Thoracic aorta (tissue), 2 donors: ENCODE measurements around the gene DLX5. TPM values are rescaled to one million over a fixed set of nuclear protein-coding genes. Genes with fewer than 3 reads are reported as not detected.

Experiments used
- ATAC-seq: fragments of 150-250 bp; one replicate; pipeline ENCODE4 v1.8.0; 2017; ENCODE audit warnings: low read depth; ENCODE audit not compliant: insufficient number of reproducible peaks, low FRiP score
- DNase-seq: peaks from one replicate; pipeline ENCODE4 v3.0.0-alpha.2; 2020; ENCODE audit warnings: low spot score
- H3K27ac ChIP-seq, 2 donors: fragments of 200-600 bp; sonication (generic); 1 replicate in 1 of 2; 2 replicates in 1 of 2; pipeline ENCODE4 v1.5.1; 2016; ENCODE audit warnings: mild to moderate bottlenecking in 2 of 2, moderate library complexity in 2 of 2
- H3K27me3 ChIP-seq: fragments of 200-600 bp; sonication (generic); replicated peaks from 2 replicates; pipeline ENCODE4 v1.6.0; 2016; ENCODE audit warnings: mild to moderate bottlenecking; ENCODE audit not compliant: insufficient read depth
- H3K36me3 ChIP-seq: fragments of 200-600 bp; sonication (generic); one replicate; pipeline ENCODE4 v1.5.1; 2016
- H3K4me1 ChIP-seq, 2 donors: fragments of 200-600 bp; sonication (generic); 1 replicate in 1 of 2; 2 replicates in 1 of 2; pipeline versions ENCODE4 v1.5.1 to v1.6.0; 2016; ENCODE audit warnings: low read depth in 2 of 2, mild to moderate bottlenecking in 1 of 2; ENCODE audit not compliant: control insufficient read depth in 1 of 2
- H3K4me3 ChIP-seq: fragments of 200-600 bp; sonication (generic); 2 replicates; pipeline ENCODE4 v1.5.1; 2016; ENCODE audit warnings: mild to moderate bottlenecking
- H3K9me3 ChIP-seq: fragments of 200-600 bp; sonication (generic); 2 replicates; pipeline ENCODE4 v1.5.1; 2016
- CTCF ChIP-seq: fragments of 200-600 bp; sonication (generic); IDR thresholded peaks from one replicate; pipeline ENCODE4 v1.5.1; 2019; ENCODE audit warnings: antibody characterized with exemption
- total RNA-seq, 2 donors: library from RNA; depleted of rRNA; stranded (reverse); fragments of >200 nt; gene quantifications; one replicate each; pipeline versions ENCODE4 v1.1.0 to v1.2.3, GENCODE V29; 2016

DLX5 gene
- total RNA-seq, 2 donors from 2014 or later, result 0.92 TPM; not detected in 1

- H3K27ac ChIP-seq, result peak overlapping the region in 1 of 2 donors; percentile 54
- no peaks in the 10 kb centered on the region for H3K36me3 ChIP-seq
- peaks cover 58% of the 10 kb centered on the region for H3K27me3 ChIP-seq
- no peak overlapping the region for H3K4me3 ChIP-seq
- no peak for ATAC-seq
- H3K9me3 ChIP-seq, result no peaks in the 10 kb centered on the region
- no peak for TF ChIP-seq CTCF
- peaks cover 13 to 17% of the 10 kb centered on the region in 2 donors for H3K4me1 ChIP-seq
- no peak for DNase-seq
Measured at GRCh38 chr7:97002555-97003261, 21.9 kb downstream of the DLX5 start.

- H3K4me1 ChIP-seq, result peaks cover 13 to 14% of the 10 kb centered on the region in 2 donors
- DNase-seq, result no peak
- no peaks in the 10 kb centered on the region for H3K9me3 ChIP-seq
- ATAC-seq, result no peak
- no peak for TF ChIP-seq CTCF
- H3K4me3 ChIP-seq, result no peak overlapping the region
- peaks cover 62% of the 10 kb centered on the region for H3K27me3 ChIP-seq
- H3K36me3 ChIP-seq, result no peaks in the 10 kb centered on the region
- no peak overlapping the region for H3K27ac ChIP-seq
Measured at GRCh38 chr7:97001656-97002554, 22.7 kb downstream of the DLX5 start.

- no peak for TF ChIP-seq CTCF
- Histone ChIP-seq H3K27ac (no peak overlapping the region), H3K4me1 (peaks cover 9 to 10% of the 10 kb centered on the region in 2 donors), H3K4me3 (no peak overlapping the region), H3K36me3 (no peaks in the 10 kb centered on the region), H3K27me3 (peaks cover 60% of the 10 kb centered on the region), H3K9me3 (no peaks in the 10 kb centered on the region)
- ATAC-seq (no peak), DNase-seq (no peak)
Measured at GRCh38 chr7:97001221-97001620, 23.4 kb downstream of the DLX5 start.

GRCh38 chr7:96998744-96999143 is 25.9 kb downstream of the DLX5 start:
- Histone ChIP-seq H3K4me3 (no peak overlapping the region), H3K27ac (no peak overlapping the region), H3K36me3 (no peaks in the 10 kb centered on the region), H3K4me1 (no peaks in the 10 kb centered on the region), H3K9me3 (no peaks in the 10 kb centered on the region), H3K27me3 (peaks cover 47% of the 10 kb centered on the region)
- DNase-seq, result no peak
- no peak for TF ChIP-seq CTCF
- ATAC-seq, result no peak

- DNase-seq (no peak), ATAC-seq (no peak)
- Histone ChIP-seq H3K4me3 (no peak overlapping the region), H3K9me3 (no peaks in the 10 kb centered on the region), H3K27ac (no peak overlapping the region), H3K36me3 (no peaks in the 10 kb centered on the region), H3K4me1 (no peaks in the 10 kb centered on the region), H3K27me3 (peaks cover 49% of the 10 kb centered on the region)
- TF ChIP-seq CTCF, result no peak
Measured at GRCh38 chr7:96998333-96998732, 26.3 kb downstream of the DLX5 start.
